HEK293 (cell line): ENCODE measurements around the gene EEF1AKMT1.

ENCODE experiments used
- CTCF ChIP-seq: fragments of 450-650 bp; formaldehyde crosslinking; IDR thresholded peaks from 2 replicates; pipeline ENCODE4 v1.5.1; 2016; ENCODE audit warnings: missing biosample characterization, missing genetic modification characterization
- ELK4 ChIP-seq: IDR thresholded peaks from 2 replicates; pipeline ENCODE4 v1.6.1; 2011; ENCODE audit warnings: mild to moderate bottlenecking, low read depth, low read length, borderline replicate concordance
- PBX3 ChIP-seq: sonication (generic); formaldehyde crosslinking; IDR thresholded peaks from 2 replicates; pipeline ENCODE4 v1.8.1; 2022; ENCODE audit warnings: mild to moderate bottlenecking, moderate library complexity, missing genetic modification reagents
- PRDM1 ChIP-seq: fragments of 450-650 bp; formaldehyde crosslinking; IDR thresholded peaks from 2 replicates; pipeline ENCODE4; 2016; ENCODE audit warnings: missing biosample characterization, missing genetic modification characterization
- REST ChIP-seq: fragments of 450-650 bp; formaldehyde crosslinking; IDR thresholded peaks from 2 replicates; pipeline ENCODE4 v1.5.1; 2016; ENCODE audit warnings: missing biosample characterization, missing genetic modification characterization
- ZBTB49 ChIP-seq: fragments of 450-650 bp; formaldehyde crosslinking; IDR thresholded peaks from 2 replicates; pipeline ENCODE4 v1.5.1; 2016; ENCODE audit warnings: missing biosample characterization, missing genetic modification characterization, low read depth
- ZBTB6 ChIP-seq: fragments of 450-650 bp; formaldehyde crosslinking; IDR thresholded peaks from 2 replicates; pipeline ENCODE4 v1.5.1; 2017; ENCODE audit warnings: missing biosample characterization, missing genetic modification characterization
- ZNF121 ChIP-seq: fragments of 450-650 bp; formaldehyde crosslinking; IDR thresholded peaks from 2 replicates; pipeline ENCODE4 v1.5.1; 2016; ENCODE audit warnings: missing biosample characterization, missing genetic modification characterization
- ZNF324 ChIP-seq: fragments of 450-650 bp; formaldehyde crosslinking; IDR thresholded peaks from 2 replicates; pipeline ENCODE4 v1.5.1; 2016; ENCODE audit warnings: missing biosample characterization, missing genetic modification characterization
- ZNF660 ChIP-seq: fragments of 450-650 bp; IDR thresholded peaks from 2 replicates; pipeline ENCODE4 v1.5.1; 2018; ENCODE audit warnings: missing biosample characterization, mild to moderate bottlenecking, missing genetic modification characterization
- ZNF76 ChIP-seq: fragments of 450-650 bp; formaldehyde crosslinking; IDR thresholded peaks from 2 replicates; pipeline ENCODE4; 2016; ENCODE audit warnings: low read depth, missing biosample characterization, missing genetic modification characterization, borderline replicate concordance
- ZSCAN18 ChIP-seq: fragments of 450-650 bp; formaldehyde crosslinking; IDR thresholded peaks from 2 replicates; pipeline ENCODE4 v1.5.1; 2016; ENCODE audit warnings: missing biosample characterization, missing genetic modification characterization

GRCh38 chr13:20700288-20700687 lies 73.5 kb downstream of the EEF1AKMT1 start:
- TF ChIP-seq ZSCAN18 (tag by site-specific recombination) (no peak), ZNF76 (tag by site-specific recombination) (no peak), CTCF (no peak), PBX3 (CRISPR knock-in tag) (no peak), ZBTB6 (tag by site-specific recombination) (no peak), ZBTB49 (tag by site-specific recombination) (no peak), ZNF660 (tag by site-specific recombination) (no peak), ZNF324 (tag by site-specific recombination) (no peak), ZNF121 (tag by site-specific recombination) (no peak), ELK4 (no peak), REST (no peak), PRDM1 (tag by site-specific recombination) (no peak)
